ENCODE results near the gene SUGCT.

GRCh38 chr7:40621592-40621998 lies 486.8 kb downstream of the SUGCT start:
- TF ChIP-seq CTCF (IDR thresholded peaks at IDR 0.05) (no peak), POLR2A (IDR thresholded peaks at IDR 0.05) (no peak)
